ENCODE measurements around the gene MTREX.
A peak's percentile ranks its signal among the peaks of the same experiment; 100 is the strongest.

Gene MTREX

DNA sequence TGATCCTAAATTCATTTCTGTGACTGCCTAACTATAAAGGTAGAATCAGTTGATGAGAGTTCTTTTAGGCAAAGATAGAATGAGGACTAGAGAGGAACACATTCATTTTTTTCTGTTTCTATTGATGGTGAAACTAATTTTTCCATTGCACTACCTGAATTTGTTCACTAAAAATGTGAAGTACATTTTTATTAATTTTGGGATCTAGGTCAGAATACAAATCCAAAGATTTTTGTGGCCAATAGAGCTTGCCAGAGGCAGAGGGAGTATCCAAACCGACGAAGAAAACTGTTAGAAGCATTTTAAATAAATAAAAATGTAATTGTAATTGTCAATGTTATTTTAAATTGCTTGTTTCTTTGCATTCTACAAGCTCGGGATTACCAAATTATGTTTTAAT lies 78.1 kb downstream of the MTREX start:
- DNase-seq: no peak

GRCh38 chr5:55386356-55386755 lies 78.6 kb downstream of the MTREX start:
- DNase-seq: no peak

DNA sequence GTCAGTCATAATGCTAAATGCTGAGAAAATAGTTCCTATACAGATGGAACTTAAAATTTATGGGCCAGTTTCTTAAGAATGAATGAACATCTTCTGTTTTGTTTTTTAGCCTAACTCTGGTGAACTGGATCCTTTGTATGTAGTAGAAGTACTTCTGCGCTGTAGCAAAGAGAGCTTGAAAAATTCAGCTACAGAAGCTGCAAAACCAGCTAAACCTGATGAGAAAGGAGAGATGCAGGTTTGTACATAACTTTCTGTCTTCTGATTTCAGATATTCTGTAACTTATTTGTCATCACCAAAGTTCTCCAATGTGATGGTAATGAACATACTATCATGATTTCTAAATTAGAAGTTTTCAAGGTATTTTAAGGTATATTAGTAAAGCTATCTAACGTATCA lies 80.1 kb downstream of the MTREX start:
- DNase-seq: no peak

GRCh38 chr5:55391707-55392106 lies 83.9 kb downstream of the MTREX start:
- DNase-seq: no peak

- no peak for DNase-seq
Measured at GRCh38 chr5:55392669-55393068, 84.9 kb downstream of the MTREX start.

- no peak for DNase-seq
Measured at GRCh38 chr5:55393501-55394175, 85.8 kb downstream of the MTREX start.

DNA sequence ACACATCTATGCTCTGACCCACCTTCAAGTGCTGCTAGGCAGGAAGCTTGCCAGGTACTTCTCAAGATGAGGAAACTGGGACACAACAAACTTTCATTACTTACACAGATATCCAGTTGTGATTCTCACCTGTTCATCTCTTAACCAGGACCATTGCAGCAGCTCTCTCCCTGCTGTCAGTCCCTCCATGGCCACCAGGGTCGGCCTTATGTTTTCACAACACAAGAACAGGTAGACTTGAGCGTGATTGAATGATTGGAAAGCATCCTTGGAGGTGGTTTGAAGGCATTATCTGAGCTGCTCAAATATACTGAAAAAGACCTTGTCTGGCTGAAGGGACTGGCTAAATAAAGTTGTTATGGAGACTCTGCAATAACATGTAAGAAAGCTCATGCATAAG lies 94.4 kb downstream of the MTREX start:
- no peak for DNase-seq

- DNase-seq: no peak
Measured at GRCh38 chr5:55406292-55406691, 98.5 kb downstream of the MTREX start.

GRCh38 chr5:55407059-55407684 lies 99.4 kb downstream of the MTREX start:
- no peak for DNase-seq

- DNase-seq: no peak
Measured at GRCh38 chr5:55407984-55408383, 100.2 kb downstream of the MTREX start.

DNA sequence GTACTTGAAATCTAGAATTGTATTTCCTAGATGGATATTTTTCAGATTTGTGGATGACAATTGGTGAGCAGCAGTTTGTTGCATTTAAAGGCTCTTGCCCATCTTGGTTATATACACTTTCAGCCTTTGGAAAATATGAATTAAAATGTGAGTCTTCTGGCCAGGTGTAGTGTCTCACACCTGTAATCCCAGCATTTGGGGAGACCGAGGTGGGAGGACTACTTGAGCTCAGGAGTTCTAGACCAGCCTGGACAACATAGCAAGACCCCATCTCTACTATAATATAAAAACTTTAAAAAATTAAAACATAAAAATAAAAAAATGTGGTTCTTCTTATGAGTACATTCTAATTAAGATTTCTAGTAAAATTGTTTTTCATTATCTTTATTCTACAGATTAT lies 102.0 kb downstream of the MTREX start:
- no peak for DNase-seq

DNA sequence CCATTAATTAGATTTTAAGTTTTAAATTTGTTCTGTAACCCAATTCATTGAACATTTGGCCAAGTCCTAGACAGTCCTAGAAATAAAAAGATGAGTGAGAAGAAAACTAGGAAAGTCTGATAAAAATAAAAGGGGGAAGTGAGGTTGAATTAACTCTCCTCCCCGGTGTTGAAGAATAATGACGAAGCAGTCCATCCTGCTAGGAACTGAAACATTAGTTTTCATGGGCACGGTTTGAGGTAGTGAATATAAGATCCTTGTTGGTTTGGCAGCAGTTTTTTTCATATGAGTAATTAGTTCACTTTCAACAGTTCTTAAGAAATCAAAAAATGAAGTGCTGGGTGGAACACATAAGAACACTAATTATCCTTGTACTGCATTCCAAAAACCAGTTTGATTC lies 103.1 kb downstream of the MTREX start:
- DNase-seq: no peak

DNA sequence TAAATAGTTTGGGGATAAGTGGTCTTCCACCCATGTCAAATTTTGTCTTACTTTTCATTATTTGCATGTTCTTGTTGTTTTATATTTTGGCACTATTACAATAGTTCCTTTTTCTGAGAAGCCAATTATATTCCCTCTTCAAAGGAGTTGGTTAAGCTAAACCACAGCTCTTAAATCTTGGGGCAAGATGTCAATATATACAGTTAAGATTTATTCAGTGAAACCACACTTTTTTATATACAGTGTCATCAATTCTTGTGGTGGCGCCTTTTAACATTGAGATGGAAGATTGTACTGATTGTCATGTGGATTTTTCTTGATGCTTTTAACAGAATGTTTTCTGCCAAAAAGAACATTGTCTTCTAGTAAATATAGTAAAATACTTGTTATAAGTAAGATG lies 104.1 kb downstream of the MTREX start:
- DNase-seq: no peak

- no peak for DNase-seq
Measured at GRCh38 chr5:55413644-55414043, 105.9 kb downstream of the MTREX start.

DNA sequence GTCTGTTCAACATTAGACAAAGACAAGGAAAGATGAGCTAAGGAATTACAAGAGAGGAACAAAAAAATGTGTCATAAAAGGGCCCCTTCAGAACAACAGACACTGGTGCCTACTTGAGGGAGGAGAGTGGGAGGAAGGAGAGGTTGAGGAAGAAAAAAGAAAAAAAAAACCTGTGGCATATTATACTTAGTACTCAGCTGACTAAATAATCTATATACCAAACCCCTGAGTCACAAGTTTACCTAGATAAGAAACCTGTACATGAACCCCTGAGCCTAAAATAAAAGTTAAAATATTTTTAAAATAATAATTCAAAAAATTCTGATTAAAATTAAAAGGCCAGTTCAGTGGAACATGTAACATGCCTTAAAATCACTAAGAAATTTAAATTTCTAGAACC lies 107.3 kb downstream of the MTREX start:
- DNase-seq: no peak

GRCh38 chr5:55416306-55416705 lies 108.5 kb downstream of the MTREX start:
- no peak for DNase-seq

GRCh38 chr5:55418994-55419968 lies 111.5 kb downstream of the MTREX start:
- DNase-seq: no peak

- no peak for DNase-seq
Measured at GRCh38 chr5:55421074-55421529, 113.3 kb downstream of the MTREX start.

DNA sequence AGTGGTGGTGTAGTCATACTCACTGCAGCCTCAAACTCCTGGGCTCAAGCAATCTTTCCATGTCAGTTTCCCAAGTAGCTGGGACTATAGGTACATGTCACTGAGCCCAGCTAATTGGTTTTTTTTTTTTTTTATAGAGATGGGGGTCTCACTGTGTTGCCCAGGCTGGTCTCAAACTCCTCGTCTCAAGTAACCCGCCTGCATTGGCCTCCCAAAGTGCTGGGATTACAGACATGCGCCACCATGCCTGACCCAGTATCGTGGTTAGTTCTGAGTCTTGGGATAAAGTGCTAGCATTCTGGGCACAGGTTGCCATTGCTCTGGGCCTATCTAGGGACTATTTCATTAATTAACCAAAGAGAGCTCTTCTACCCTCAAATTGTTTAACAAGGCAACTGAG lies 118.7 kb downstream of the MTREX start:
- no peak for DNase-seq

DNA sequence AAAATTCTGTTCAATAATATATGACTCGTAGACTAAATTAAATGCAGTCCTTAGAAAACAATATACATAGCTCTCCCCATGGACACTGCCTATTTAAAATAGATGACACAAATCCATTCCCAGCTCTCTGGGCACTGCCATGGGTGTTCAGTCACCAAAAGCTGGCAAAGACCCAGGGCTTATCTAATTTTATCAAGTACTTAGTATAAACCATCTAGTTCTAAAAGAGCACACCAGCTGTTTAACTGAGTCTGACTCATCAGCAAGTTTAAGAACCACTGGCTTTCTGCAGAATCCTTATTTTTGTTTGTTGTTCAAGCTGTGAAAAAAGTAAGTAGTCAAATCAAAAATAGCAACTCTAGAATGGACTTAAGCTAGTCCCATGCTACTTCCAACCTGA lies 119.4 kb downstream of the MTREX start:
- DNase-seq: peak; percentile 15

DNA sequence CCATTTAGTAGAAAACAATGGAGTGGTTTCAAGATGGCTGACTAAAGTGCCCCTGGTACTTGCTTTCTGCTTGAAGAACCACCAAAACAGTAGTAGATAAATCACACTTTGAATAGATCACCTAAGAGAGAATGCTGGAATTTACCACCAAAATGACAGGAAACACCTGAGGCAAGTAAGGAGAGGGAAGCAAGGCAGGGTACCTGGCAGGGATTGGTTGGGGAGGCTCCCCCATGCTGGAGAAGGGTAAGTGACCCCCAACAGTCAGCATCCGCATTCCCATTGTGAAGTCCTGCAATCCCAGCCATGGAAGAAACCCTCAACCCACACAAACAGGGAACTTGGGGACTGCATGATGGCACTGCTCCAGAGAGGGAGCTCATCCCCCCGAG lies 121.4 kb downstream of the MTREX start:
- DNase-seq: no peak

DNA sequence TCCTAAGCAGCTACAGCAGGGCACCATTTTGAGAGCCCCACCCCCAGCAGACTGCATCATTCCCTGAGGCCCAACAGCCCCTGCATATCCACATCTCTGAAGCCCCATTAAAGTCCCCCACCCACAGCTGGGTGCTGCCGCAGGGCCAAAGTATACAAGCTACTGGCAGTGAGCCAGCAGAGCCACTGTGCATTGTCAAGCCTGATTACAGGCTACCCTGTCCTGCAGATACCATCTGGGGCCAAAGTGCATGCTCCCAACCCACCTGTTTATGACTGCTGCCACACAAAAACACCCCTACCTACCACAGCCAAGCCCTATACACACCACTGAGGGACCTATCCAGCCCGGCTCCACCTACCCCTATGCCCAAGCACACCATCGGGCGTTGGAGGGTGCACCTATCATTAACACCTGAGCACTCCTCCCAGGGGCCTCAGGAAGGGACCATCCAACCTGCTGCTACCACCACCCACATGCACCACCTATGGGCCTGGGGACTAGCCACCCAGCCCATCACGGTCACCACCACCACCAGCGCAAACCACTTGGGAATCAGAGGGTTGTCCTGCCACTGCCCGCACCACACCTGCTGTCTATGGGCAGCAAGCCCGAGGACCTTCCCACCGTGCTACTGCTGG lies 121.9 kb downstream of the MTREX start:
- DNase-seq: no peak

DNA sequence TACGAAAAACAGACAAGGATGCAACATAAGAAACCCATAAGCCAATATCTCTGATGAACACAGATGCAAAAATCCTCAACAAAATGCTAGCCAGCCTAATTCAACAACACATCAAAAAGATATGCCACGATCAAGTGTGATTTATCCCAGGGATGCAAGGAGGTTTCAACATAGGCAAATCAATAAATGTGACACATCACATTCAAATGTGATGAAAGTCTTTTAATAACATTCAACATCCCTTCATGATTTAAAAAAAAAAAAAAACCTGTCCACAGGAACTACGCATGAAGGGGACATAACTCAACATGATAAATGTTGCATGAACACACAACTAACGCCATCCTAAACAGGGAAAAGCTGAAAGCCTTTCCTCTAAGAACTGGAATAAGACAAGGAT lies 124.8 kb downstream of the MTREX start:
- no peak for DNase-seq
